ENCODE results near the gene TSR3. TPM values are rescaled to one million over a fixed set of nuclear protein-coding genes. Genes with fewer than 3 reads are reported as not detected.
A peak's percentile ranks its signal among the peaks of the same experiment; 100 is the strongest.

TSR3 gene
- polyA plus RNA-seq, 1 of the 3 experiments (the other 2 are of a cell fraction), result 87.3 TPM

- WGBS (ENCODE audit: low lambda C conversion rate), result 46% methylated on average over 6 of the region's 15 CpGs
- H3K4me1 ChIP-seq (ENCODE audit: control insufficient read depth in 1 of 2, insufficient read depth in 2 of 2, low read depth in 1 of 2, low read length in 1 of 2), result peaks cover 0 to 21% of the 10 kb centered on the region in 2 experiments; a peak in 1 of 4 replicates
- ChIA-PET CTCF (interaction anchor here (1.1 to 3.3 kb wide), 6 partner anchors 10 to 70 kb away, joined by 3 to 14 read pairs (median 6); no protein-coding TSS in a partner anchor), POLR2A (interaction anchor here (0.8 kb wide), 1 partner anchor 9 kb away, joined by 3 read pairs; no protein-coding TSS in a partner anchor)
- no peaks in the 10 kb centered on the region for H3K36me3 ChIP-seq (replicated peaks in 1 of 2; ENCODE audit: control insufficient read depth in 1 of 2, insufficient read depth in 2 of 2, low read length in 1 of 2)
- no peak overlapping the region for H3K9ac ChIP-seq
- TF ChIP-seq REST (IDR thresholded peaks at IDR 0.05; ENCODE audit: low read depth, low read length) (no peak), CTCF (IDR thresholded peaks at IDR 0.05) (no peak)
- no peaks in the 10 kb centered on the region for H3F3A ChIP-seq (replicated peaks; ENCODE audit: insufficient read depth)
- H3K4me3 ChIP-seq (ENCODE audit: low read depth in 2 of 2, low read length in 1 of 2), result no peak overlapping the region
- 0 out of 2 replicates have a peak, but pooled peaks cover 7% of the 10 kb centered on the region for H4K20me1 ChIP-seq (ENCODE audit: insufficient read depth)
- H3K4me2 ChIP-seq, result no peak overlapping the region
- no peak for DNase-seq
- no peak overlapping the region for H2AFZ ChIP-seq (ENCODE audit: low read depth)
- H3K9me2 ChIP-seq, result no peaks in the 10 kb centered on the region
- H3K79me2 ChIP-seq (ENCODE audit: insufficient read depth), result no peaks in the 10 kb centered on the region
- H3K27ac ChIP-seq (ENCODE audit: low read depth in 2 of 2, low read length in 1 of 2), result no peak overlapping the region
- H3K9me3 ChIP-seq, result no peaks in the 10 kb centered on the region
- peaks cover 65% of the 10 kb centered on the region for H3K27me3 ChIP-seq (ENCODE audit: insufficient read depth)
Observed at GRCh38 chr16:1336619-1337018, 15.1 kb downstream of the TSR3 start.

GRCh38 chr16:1335996-1336395 is 15.7 kb downstream of the TSR3 start:
- Histone ChIP-seq H3F3A (replicated peaks; ENCODE audit: insufficient read depth) (no peaks in the 10 kb centered on the region), H3K27me3 (ENCODE audit: insufficient read depth) (peaks cover 63% of the 10 kb centered on the region), H4K20me1 (ENCODE audit: insufficient read depth) (0 out of 2 replicates have a peak, but pooled peaks cover 7% of the 10 kb centered on the region), H2AFZ (ENCODE audit: low read depth) (no peak overlapping the region), H3K79me2 (ENCODE audit: insufficient read depth) (no peaks in the 10 kb centered on the region), H3K4me2 (no peak overlapping the region), H3K27ac (ENCODE audit: low read depth in 2 of 2, low read length in 1 of 2) (no peak overlapping the region), H3K4me3 (ENCODE audit: low read depth in 2 of 2, low read length in 1 of 2) (no peak overlapping the region), H3K9ac (no peak overlapping the region), H3K36me3 (replicated peaks in 1 of 2; ENCODE audit: control insufficient read depth in 1 of 2, insufficient read depth in 2 of 2, low read length in 1 of 2) (no peaks in the 10 kb centered on the region), H3K9me2 (no peaks in the 10 kb centered on the region), H3K9me3 (no peaks in the 10 kb centered on the region), H3K4me1 (ENCODE audit: control insufficient read depth in 1 of 2, insufficient read depth in 2 of 2, low read depth in 1 of 2, low read length in 1 of 2) (peaks cover 0 to 26% of the 10 kb centered on the region in 2 experiments; a peak in 1 of 4 replicates)
- CTCF ChIA-PET, result interaction anchor here (0.8 to 3.3 kb wide), 8 partner anchors 9 to 52 kb away, joined by 3 to 14 read pairs (median 4); no protein-coding TSS in a partner anchor
- peak; percentile 75 for DNase-seq
- 7% methylated on average over 12 of the region's 12 CpGs for WGBS (ENCODE audit: low lambda C conversion rate)
- POLR2A ChIA-PET, result interaction anchor here (0.8 to 1.2 kb wide), 2 partner anchors 10 to 195 kb away, joined by 3 read pairs; no protein-coding TSS in a partner anchor
- TF ChIP-seq GATA2 (CRISPR knock-in tag; IDR thresholded peaks at IDR 0.05) (no peak), MXI1 (IDR thresholded peaks at IDR 0.05; ENCODE audit: low read depth, low read length) (peak; percentile 59; the same call in 1 of the 2 replicates), ELF1 (IDR thresholded peaks at IDR 0.05) (no peak)
- TF ChIP-seq, protein P1, sequence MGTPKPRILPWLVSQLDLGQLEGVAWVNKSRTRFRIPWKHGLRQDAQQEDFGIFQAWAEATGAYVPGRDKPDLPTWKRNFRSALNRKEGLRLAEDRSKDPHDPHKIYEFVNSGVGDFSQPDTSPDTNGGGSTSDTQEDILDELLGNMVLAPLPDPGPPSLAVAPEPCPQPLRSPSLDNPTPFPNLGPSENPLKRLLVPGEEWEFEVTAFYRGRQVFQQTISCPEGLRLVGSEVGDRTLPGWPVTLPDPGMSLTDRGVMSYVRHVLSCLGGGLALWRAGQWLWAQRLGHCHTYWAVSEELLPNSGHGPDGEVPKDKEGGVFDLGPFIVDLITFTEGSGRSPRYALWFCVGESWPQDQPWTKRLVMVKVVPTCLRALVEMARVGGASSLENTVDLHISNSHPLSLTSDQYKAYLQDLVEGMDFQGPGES (IDR thresholded peaks at IDR 0.05; ENCODE audit: low read depth, low read length), result no peak

Data from SK-N-SH (cell line).